Upper lobe of left lung (tissue), 6 donors: ENCODE results near the gene NEK11. TPM values are rescaled to one million over a fixed set of nuclear protein-coding genes. Genes with fewer than 3 reads are reported as not detected.
"Not testable (repeated sequence)": the region's sequence is repeated elsewhere in the genome, so short reads cannot be mapped to it uniquely, and the experiment has no call there.

Experiments
- ATAC-seq, 2 donors: fragments of 200-7000 bp; cut with Tn5 transposase; one replicate each; pipeline ENCODE4 v1.9.1; 2022; ENCODE audit warnings: mild to moderate bottlenecking in 2 of 2, moderate library complexity in 2 of 2; ENCODE audit not compliant: low FRiP score in 2 of 2
- DNase-seq, 2 donors: peaks; one replicate each; pipeline ENCODE4 v3.0.0-alpha.2; 2019 to 2020
- H3K27ac ChIP-seq, 4 donors: fragments of 200-600 bp; sonication (generic); one replicate each; pipeline ENCODE4 v1.5.1; 2016 to 2019
- H3K27me3 ChIP-seq, 4 donors: fragments of 200-600 bp; sonication (generic); one replicate each; pipeline ENCODE4 v1.5.1; 2017 to 2019
- H3K36me3 ChIP-seq, 4 donors: fragments of 200-600 bp; sonication (generic); one replicate each; pipeline ENCODE4 v1.5.1; 2016 to 2019
- H3K4me1 ChIP-seq, 4 donors: fragments of 200-600 bp; sonication (generic); one replicate each; pipeline ENCODE4 v1.5.1; 2018 to 2019
- H3K4me3 ChIP-seq, 4 donors: fragments of 200-600 bp; sonication (generic); one replicate each; pipeline ENCODE4 v1.5.1; 2017 to 2019; ENCODE audit warnings: mild to moderate bottlenecking in 2 of 4, moderate library complexity in 1 of 4
- H3K9me3 ChIP-seq, 4 donors: fragments of 200-600 bp; sonication (generic); one replicate each; pipeline ENCODE4 v1.5.1; 2018 to 2019
- CTCF ChIP-seq, 6 experiments: fragments of 450-650 bp in 4 of 6; fragments of 200-600 bp in 2 of 6; sonication (generic) in 2 of 6; IDR thresholded peaks; one replicate each; pipeline ENCODE4 v1.5.1; 2016 to 2019; ENCODE audit warnings: antibody characterized with exemption in 6 of 6
- EP300 ChIP-seq, 4 donors: sonication (generic); formaldehyde crosslinking; IDR thresholded peaks; one replicate each; pipeline ENCODE4 v1.5.1; 2017; ENCODE audit warnings: antibody characterized with exemption in 4 of 4, control low read depth in 2 of 4
- POLR2A ChIP-seq, 4 donors: fragments of 450-650 bp; IDR thresholded peaks; one replicate each; pipeline ENCODE4 v1.5.1; 2016 to 2017; ENCODE audit warnings: antibody characterized with exemption in 4 of 4, mild to moderate bottlenecking in 2 of 4
- POLR2AphosphoS5 ChIP-seq, 2 donors: sonication (generic); formaldehyde crosslinking; IDR thresholded peaks; one replicate each; pipeline ENCODE4 v1.5.1; 2017; ENCODE audit warnings: antibody characterized with exemption in 2 of 2
- WGBS, 2 donors: methylation state at CpG; one replicate each; pipeline ENCODE4 v1.1.5; 2017 to 2018; 5-methylcytosine and 5-hydroxymethylcytosine counted together
- total RNA-seq, 6 donors: library from RNA; depleted of rRNA in 4 of 6; stranded (reverse); fragments of >200 nt in 4 of 6; gene quantifications; one replicate each; pipeline versions ENCODE4 v1.1.0 to v1.2.1, GENCODE V29; 2016 to 2021
- donor health status: DM: no; HTN: no; CAD: no; lungs with moderate emphysema.
- donor health status: DM: no; HTN: yes; CAD: no; lungs with severe emphysema.

Gene NEK11
- total RNA-seq, 6 donors from 2014 or later, result 2.4 to 40.4 (median 14.6) TPM

GRCh38 chr3:131328721-131329120 is 302.0 kb downstream of the NEK11 start:
- TF ChIP-seq EP300 (IDR thresholded peaks at IDR 0.05) (no peak), POLR2A (IDR thresholded peaks at IDR 0.05) (no peak), POLR2AphosphoS5 (IDR thresholded peaks at IDR 0.05) (no peak), CTCF (IDR thresholded peaks at IDR 0.05) (no peak)
- Histone ChIP-seq H3K27ac (no peak overlapping the region), H3K4me1 (no peaks in the 10 kb centered on the region), H3K4me3 (no peak overlapping the region), H3K36me3 (no peaks in the 10 kb centered on the region), H3K9me3 (no peaks in the 10 kb centered on the region), H3K27me3 (no peaks in the 10 kb centered on the region)
- no peak for ATAC-seq
- 45 to 59% methylated on average over 2 to 3 of the region's 3 CpGs for whole genome bisulfite sequencing, 2 donors
- DNase-seq, result no peak

DNA sequence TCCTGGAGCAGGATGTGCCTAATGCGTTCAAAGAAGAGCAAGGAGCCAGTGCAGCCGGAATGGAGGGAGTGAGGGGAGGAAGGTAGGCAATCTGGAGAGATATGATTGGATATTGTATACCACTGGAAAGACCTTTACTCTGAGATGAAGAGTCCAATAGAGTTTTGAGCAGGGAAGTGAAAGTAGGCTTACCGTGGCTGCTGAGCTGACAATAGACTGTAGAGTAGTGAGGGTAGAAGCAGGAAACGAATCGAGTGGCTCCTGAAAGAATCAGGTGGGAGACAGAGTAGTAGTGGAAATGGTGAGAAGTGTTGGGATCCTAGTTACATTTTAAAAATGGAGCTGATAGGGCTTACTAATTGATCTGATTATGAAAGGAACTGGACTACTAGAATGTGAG is 303.1 kb downstream of the NEK11 start:
- no peaks in the 10 kb centered on the region for H3K27me3 ChIP-seq
- H3K36me3 ChIP-seq, result no peaks in the 10 kb centered on the region
- no peak overlapping the region for H3K27ac ChIP-seq
- no peaks in the 10 kb centered on the region for H3K4me1 ChIP-seq
- H3K4me3 ChIP-seq, result no peak overlapping the region
- TF ChIP-seq POLR2A (IDR thresholded peaks at IDR 0.05), result no peak
- TF ChIP-seq EP300 (IDR thresholded peaks at IDR 0.05), result no peak
- TF ChIP-seq CTCF (IDR thresholded peaks at IDR 0.05), result no peak
- DNase-seq (no peak), ATAC-seq (no peak)
- no peaks in the 10 kb centered on the region for H3K9me3 ChIP-seq
- 85 to 96% methylated on average over 5 of the region's 5 CpGs for WGBS, 2 donors

GRCh38 chr3:131331456-131332085 is 304.9 kb downstream of the NEK11 start:
- H3K4me1 ChIP-seq, H3K36me3 ChIP-seq, H3K27me3 ChIP-seq, H3K27ac ChIP-seq, ATAC-seq, H3K9me3 ChIP-seq, H3K4me3 ChIP-seq: not testable (repeated sequence)
- peak in 1 of 2 donors; percentile 54 for DNase-seq
- 81 to 88% methylated on average over 22 to 27 of the region's 27 CpGs for WGBS, 2 donors

DNA sequence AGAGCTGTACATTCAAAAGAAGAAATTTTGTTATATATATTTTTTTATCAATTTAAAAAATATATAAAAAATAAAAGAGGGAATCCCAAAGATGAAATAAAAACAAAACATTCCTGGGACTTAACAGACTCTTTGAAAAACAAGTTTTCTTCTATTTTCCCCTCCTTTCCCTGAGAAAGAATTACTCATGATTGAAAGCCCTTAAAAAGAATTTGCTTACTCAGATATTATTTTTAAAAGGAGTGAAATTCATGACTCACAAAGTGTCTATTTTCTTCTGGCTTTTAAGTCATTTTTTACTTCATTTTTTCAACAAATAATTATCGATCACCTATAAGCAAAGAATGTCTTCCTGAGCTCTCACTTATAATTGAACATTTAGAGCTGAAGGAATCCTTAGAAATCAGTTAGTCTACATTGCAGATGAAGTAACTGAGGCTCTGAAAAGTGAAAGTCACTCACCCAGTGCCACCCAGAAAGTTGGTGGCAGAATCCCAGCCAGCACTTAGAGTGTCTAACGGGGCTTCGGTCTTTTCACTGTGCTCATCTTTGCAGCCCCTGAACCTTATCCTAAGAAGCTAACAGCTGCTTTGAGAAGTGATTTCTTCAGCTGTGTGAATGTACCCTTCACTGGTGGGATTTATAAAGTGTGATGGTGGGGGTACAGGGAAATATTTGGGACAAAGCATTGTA is 312.4 kb downstream of the NEK11 start:
- TF ChIP-seq POLR2A (IDR thresholded peaks at IDR 0.05) (no peak), POLR2AphosphoS5 (IDR thresholded peaks at IDR 0.05) (no peak)
- WGBS, 2 donors, result 88 to 92% methylated on average over 3 of the region's 3 CpGs
- no peak overlapping the region for H3K27ac ChIP-seq

DNA sequence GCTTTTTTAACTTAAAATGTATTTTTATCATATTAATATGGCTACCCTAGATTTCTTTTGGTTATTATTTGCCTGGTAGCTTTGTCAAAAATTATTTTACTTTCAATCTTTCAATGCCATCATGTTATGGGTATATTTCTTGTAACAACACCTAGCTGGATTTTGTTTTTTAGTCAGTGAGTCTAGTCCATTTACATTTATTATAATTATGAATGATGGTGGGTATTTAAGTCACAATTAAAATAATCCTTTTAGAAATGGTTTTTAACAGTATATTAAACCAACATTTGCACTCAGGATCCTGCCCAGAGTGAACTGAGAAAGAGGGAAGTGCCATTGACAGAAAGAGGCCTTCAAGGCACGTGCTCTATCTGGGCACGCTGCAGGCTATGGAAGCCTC is 315.1 kb downstream of the NEK11 start:
- DNase-seq, result no peak
- Histone ChIP-seq H3K4me3 (no peak overlapping the region), H3K4me1 (no peaks in the 10 kb centered on the region), H3K9me3 (peaks cover 0 to 3% (median 0%) of the 10 kb centered on the region in 4 donors), H3K27me3 (no peaks in the 10 kb centered on the region), H3K27ac (no peak overlapping the region), H3K36me3 (no peaks in the 10 kb centered on the region)
- no peak for ATAC-seq
- TF ChIP-seq EP300 (IDR thresholded peaks at IDR 0.05), result no peak
- no peak for TF ChIP-seq POLR2AphosphoS5 (IDR thresholded peaks at IDR 0.05)
- TF ChIP-seq POLR2A (IDR thresholded peaks at IDR 0.05), result no peak
- no peak for TF ChIP-seq CTCF (IDR thresholded peaks at IDR 0.05)
- 97 to 100% methylated on average over 2 of the region's 2 CpGs for WGBS, 2 donors

More for the DNA sequence above, 312.4 kb downstream of the NEK11 start:
- ATAC-seq, result no peak
- DNase-seq, result no peak
- no peaks in the 10 kb centered on the region for H3K27me3 ChIP-seq
- H3K4me1 ChIP-seq, result no peaks in the 10 kb centered on the region
- peaks cover 0 to 3% (median 0%) of the 10 kb centered on the region in 4 donors for H3K9me3 ChIP-seq
- H3K36me3 ChIP-seq, result no peaks in the 10 kb centered on the region
- H3K4me3 ChIP-seq, result no peak overlapping the region

- H3K4me1 ChIP-seq, result peaks cover 3 to 8% (median 7%) of the 10 kb centered on the region in 4 donors
- H3K9me3 ChIP-seq, result no peaks in the 10 kb centered on the region
- no peak for DNase-seq
- no peaks in the 10 kb centered on the region for H3K27me3 ChIP-seq
- no peak for ATAC-seq
- no peak overlapping the region for H3K27ac ChIP-seq
- 67 to 68% methylated on average over 2 of the region's 2 CpGs for WGBS, 2 donors
- TF ChIP-seq POLR2AphosphoS5 (IDR thresholded peaks at IDR 0.05) (no peak), EP300 (IDR thresholded peaks at IDR 0.05) (no peak), CTCF (IDR thresholded peaks at IDR 0.05) (no peak), POLR2A (IDR thresholded peaks at IDR 0.05) (no peak)
- no peaks in the 10 kb centered on the region for H3K36me3 ChIP-seq
- H3K4me3 ChIP-seq, result no peak overlapping the region
Observed at GRCh38 chr3:131348911-131349310, 322.2 kb downstream of the NEK11 start.
